NT2/D1 (cell line): ENCODE data around the gene HOXB6.

Source experiments
- DNase-seq: peaks from one replicate; pipeline ENCODE4 v3.0.0-alpha.2; 2011; ENCODE audit warnings: low read depth, low spot score
- H3K27me3 ChIP-seq: 2 replicates; pipeline ENCODE4 v1.6.0; 2011; ENCODE audit warnings: mild to moderate bottlenecking; ENCODE audit not compliant: insufficient read length, insufficient read depth
- H3K36me3 ChIP-seq: 2 replicates; pipeline ENCODE4 v1.6.1; 2011; ENCODE audit warnings: mild to moderate bottlenecking, low read length, mixed read lengths; ENCODE audit not compliant: insufficient read depth, insufficient read length
- H3K4me1 ChIP-seq: 2 replicates; pipeline ENCODE4 v1.5.1; 2011; ENCODE audit not compliant: insufficient read depth, insufficient read length
- H3K4me3 ChIP-seq: 2 replicates; pipeline ENCODE4 v1.5.1; 2011; ENCODE audit warnings: low read depth; ENCODE audit not compliant: insufficient read length
- H3K9ac ChIP-seq: 2 replicates; pipeline ENCODE4 v1.6.0; 2011; ENCODE audit warnings: low read depth; ENCODE audit not compliant: insufficient read length
- H3K9me3 ChIP-seq: 2 replicates; pipeline ENCODE4 v1.5.1; 2011; ENCODE audit warnings: mild to moderate bottlenecking, low read length; ENCODE audit not compliant: insufficient read depth
- SUZ12 ChIP-seq: IDR thresholded peaks from 2 replicates; pipeline ENCODE4 v1.6.1; 2011; ENCODE audit not compliant: insufficient read length, insufficient read depth; ENCODE audit errors: extremely low read depth
- YY1 ChIP-seq: IDR thresholded peaks from 2 replicates; pipeline ENCODE4 v1.6.1; 2011; ENCODE audit not compliant: insufficient read length, insufficient read depth
- ZNF274 ChIP-seq: IDR thresholded peaks from 2 replicates; pipeline ENCODE4 v1.6.1; 2011; ENCODE audit warnings: mild to moderate bottlenecking, low read depth, low read length

Gene HOXB6

DNA sequence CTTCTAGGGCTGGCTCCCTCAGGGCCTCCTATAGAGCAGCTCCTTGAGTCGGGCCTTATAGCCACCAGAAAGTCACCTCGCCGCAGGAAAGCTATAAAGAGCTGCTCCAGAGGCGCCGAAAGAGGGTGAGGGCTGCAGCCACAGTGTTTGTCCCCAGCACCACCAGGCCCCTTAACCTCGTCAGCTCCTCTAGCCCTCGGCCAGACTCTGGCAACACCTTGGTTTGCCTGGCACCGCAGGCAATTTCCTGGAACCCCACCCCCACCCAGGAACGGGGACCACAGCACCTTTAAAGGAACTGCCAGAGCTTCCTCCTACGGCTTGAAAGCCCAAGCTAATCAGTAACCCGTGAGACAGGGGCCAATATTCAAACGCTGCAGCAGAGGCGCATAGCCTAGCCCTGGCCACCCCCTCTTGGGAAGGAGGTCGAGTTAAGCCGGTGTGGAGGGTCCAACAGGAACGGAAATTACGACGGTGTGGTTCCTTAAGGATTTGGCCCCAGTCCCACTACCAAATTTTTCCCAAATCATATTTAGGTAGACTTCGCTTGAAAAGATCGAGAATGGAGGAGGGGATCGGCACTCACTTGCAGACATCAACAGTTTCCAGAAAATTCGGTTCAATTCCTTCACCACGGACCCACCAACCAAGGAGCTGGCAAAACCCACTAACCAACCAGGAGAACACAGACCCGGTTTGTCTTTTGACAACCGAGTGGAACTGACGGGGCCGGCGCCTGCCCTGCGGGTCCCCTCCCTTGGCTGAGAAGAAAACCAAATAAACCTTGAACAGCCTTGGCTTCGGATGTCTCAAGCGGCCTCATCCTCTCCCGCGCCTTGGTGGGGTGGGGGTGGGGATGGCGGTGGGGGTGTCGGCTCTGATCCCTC, 3.0 kb downstream of the HOXB6 start:
- peaks cover 100% of the 10 kb centered on the region for H3K27me3 ChIP-seq
- peak overlapping the region; percentile 6 for H3K9ac ChIP-seq
- TF ChIP-seq ZNF274: no peak
- peak; percentile 78 for TF ChIP-seq SUZ12
- peaks cover 9% of the 10 kb centered on the region for H3K4me1 ChIP-seq
- H3K36me3 ChIP-seq: no peaks in the 10 kb centered on the region
- no peaks in the 10 kb centered on the region for H3K9me3 ChIP-seq
- DNase-seq: no peak
- no peak overlapping the region for H3K4me3 ChIP-seq

DNA sequence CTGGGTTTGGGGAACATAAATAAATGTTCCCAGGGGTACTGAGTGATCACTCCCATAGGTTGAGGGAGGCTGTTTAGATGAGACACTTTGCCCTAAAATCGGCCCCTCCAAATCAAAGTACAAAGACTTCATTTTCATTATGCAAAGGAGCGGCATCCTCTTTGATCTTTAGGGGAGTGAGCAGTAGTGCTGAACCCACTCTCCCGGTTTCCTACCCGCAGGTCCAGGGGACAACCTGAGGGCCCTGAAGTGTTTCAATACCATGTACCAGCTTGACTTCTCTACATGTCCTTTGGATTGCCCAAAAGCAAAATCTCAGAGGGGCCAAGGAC, 3.6 kb downstream of the HOXB6 start:
- no peak for TF ChIP-seq ZNF274
- TF ChIP-seq SUZ12: no peak
- no peak for TF ChIP-seq YY1
- DNase-seq: no peak
- H3K4me1 ChIP-seq: peaks cover 9% of the 10 kb centered on the region
- H3K9me3 ChIP-seq: no peaks in the 10 kb centered on the region
- H3K9ac ChIP-seq: no peak overlapping the region
- peaks cover 100% of the 10 kb centered on the region for H3K27me3 ChIP-seq
- no peaks in the 10 kb centered on the region for H3K36me3 ChIP-seq
- no peak overlapping the region for H3K4me3 ChIP-seq

DNA sequence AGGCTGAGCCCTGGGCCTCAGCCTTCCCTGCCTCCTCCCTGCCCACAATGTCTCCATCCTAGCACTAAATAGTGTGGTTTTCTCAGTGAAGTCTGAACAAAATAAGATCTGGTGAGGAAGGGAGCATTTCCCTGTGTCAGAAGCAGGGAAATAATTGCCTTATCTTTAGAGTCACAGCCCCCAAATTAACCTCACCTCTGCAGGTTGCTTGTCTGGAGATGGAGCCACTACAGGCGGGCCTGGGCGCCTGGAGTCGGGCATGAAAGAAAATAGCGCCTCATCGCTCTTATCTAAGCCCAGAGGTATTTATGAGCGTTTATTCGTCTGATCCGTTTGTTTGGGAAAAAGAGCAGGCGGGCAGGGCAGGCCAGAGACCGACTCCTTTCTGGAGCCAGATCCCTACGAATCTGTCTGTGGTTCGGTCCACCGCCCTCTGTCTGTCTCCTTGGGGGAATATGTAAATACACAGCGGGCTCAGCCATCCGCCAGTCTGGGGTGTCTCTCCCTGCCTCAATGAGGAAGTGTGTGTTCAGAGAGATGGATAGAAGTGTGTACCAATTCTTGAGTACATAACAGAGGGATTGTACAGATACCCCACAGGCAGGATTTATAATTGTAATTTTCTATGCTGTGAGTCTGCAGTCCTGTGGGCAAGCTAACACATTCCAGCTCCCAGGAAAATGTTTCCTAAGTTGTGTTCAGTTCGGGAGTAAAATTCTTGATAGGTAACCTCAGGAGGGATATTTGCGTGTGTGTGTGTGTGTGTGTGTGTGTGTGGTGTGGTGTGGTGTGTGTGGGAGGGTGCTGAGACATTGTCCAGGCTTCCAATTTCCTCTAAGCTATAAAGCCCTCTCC, 4.3 kb downstream of the HOXB6 start:
- no peaks in the 10 kb centered on the region for H3K36me3 ChIP-seq
- TF ChIP-seq SUZ12 (peak; percentile 90), YY1 (no peak)
- no peaks in the 10 kb centered on the region for H3K9me3 ChIP-seq
- H3K27me3 ChIP-seq: peaks cover 100% of the 10 kb centered on the region
- H3K9ac ChIP-seq: no peak overlapping the region
- no peak overlapping the region for H3K4me3 ChIP-seq
- H3K4me1 ChIP-seq: peaks cover 9% of the 10 kb centered on the region
- no peak for DNase-seq

GRCh38 chr17:48599354-48599753, 5.4 kb downstream of the HOXB6 start:
- no peak overlapping the region for H3K9ac ChIP-seq
- H3K4me3 ChIP-seq: no peak overlapping the region
- no peaks in the 10 kb centered on the region for H3K9me3 ChIP-seq
- H3K27me3 ChIP-seq: peaks cover 100% of the 10 kb centered on the region
- no peak for DNase-seq
- TF ChIP-seq SUZ12 (no peak), ZNF274 (no peak), YY1 (no peak)
- H3K36me3 ChIP-seq: no peaks in the 10 kb centered on the region
- peaks cover 15% of the 10 kb centered on the region for H3K4me1 ChIP-seq

DNA sequence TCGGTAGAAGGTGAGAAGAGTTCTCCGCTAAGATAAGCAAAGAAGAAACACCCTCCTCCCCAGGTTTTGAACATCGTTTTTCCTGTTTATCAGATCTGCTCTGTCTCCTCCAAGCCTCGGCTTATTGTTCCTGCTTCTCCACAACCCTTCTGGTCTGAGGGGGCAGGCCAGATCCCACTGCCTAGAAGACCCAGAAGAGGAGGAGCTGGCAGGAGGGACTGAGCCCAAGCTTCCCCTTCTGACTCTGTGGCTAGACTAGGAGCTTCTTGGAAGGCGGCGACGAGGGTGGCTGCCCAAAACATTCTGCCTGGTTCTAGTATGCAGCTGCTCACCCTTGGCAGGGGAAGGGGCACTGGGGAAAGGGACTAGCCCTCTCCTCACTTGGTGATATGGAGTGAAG, 6.0 kb downstream of the HOXB6 start:
- no peak overlapping the region for H3K4me3 ChIP-seq
- no peaks in the 10 kb centered on the region for H3K36me3 ChIP-seq
- H3K9me3 ChIP-seq: no peaks in the 10 kb centered on the region
- no peak for TF ChIP-seq SUZ12
- TF ChIP-seq YY1: no peak
- no peak for TF ChIP-seq ZNF274
- peaks cover 100% of the 10 kb centered on the region for H3K27me3 ChIP-seq
- H3K9ac ChIP-seq: no peak overlapping the region
- peaks cover 14% of the 10 kb centered on the region for H3K4me1 ChIP-seq
- DNase-seq: no peak

- Histone ChIP-seq H3K9me3 (no peaks in the 10 kb centered on the region), H3K4me1 (peaks cover 12% of the 10 kb centered on the region), H3K4me3 (peak overlapping the region; percentile 31), H3K9ac (peak overlapping the region; percentile 65), H3K27me3 (peaks cover 100% of the 10 kb centered on the region), H3K36me3 (no peaks in the 10 kb centered on the region)
- no peak for DNase-seq
- TF ChIP-seq YY1 (no peak), ZNF274 (no peak), SUZ12 (peak; percentile 85)
Measured at GRCh38 chr17:48597778-48598631, 6.8 kb downstream of the HOXB6 start.

- TF ChIP-seq ZNF274: no peak
- Histone ChIP-seq H3K9me3 (no peaks in the 10 kb centered on the region), H3K4me3 (peak overlapping the region; percentile 31), H3K27me3 (peaks cover 100% of the 10 kb centered on the region), H3K9ac (peak overlapping the region; percentile 65), H3K4me1 (peaks cover 12% of the 10 kb centered on the region), H3K36me3 (no peaks in the 10 kb centered on the region)
- DNase-seq: no peak
Measured at GRCh38 chr17:48597528-48597777, 7.3 kb downstream of the HOXB6 start.
